Measurements from ENCODE around the gene DEFB110. TPM values are rescaled to one million over a fixed set of nuclear protein-coding genes. Genes with fewer than 3 reads are reported as not detected.

Gene DEFB110
- total RNA-seq, 1 experiment from 2014 or later: not detected

GRCh38 chr6:50025258-50025657, 3.5 kb upstream of the DEFB110 start:
- intact Hi-C loops (cut with micrococcal nuclease): no loop called here
- peak; percentile 90 for DNase-seq (ENCODE audit: unreplicated experiment)
- TF ChIP-seq CTCF (IDR thresholded peaks at IDR 0.05; ENCODE audit: unreplicated experiment): no peak
- Mint-ChIP-seq H3K4me1 (ENCODE audit: insufficient read depth, unreplicated experiment) (no peaks in the 10 kb centered on the region), H3K4me3 (ENCODE audit: unreplicated experiment) (no peak overlapping the region), H3K27me3 (ENCODE audit: insufficient read depth, unreplicated experiment) (no peaks in the 10 kb centered on the region), H3K27ac (ENCODE audit: low read depth, unreplicated experiment) (no peak overlapping the region), H3K9me3 (ENCODE audit: unreplicated experiment) (no peaks in the 10 kb centered on the region), H3K36me3 (ENCODE audit: insufficient read depth, unreplicated experiment) (no peaks in the 10 kb centered on the region)
- ChIA-PET CTCF (interaction anchor here (0.6 to 0.8 kb wide), 3 partner anchors 10 to 1166 kb away, joined by 3 read pairs; no protein-coding TSS in a partner anchor), POLR2A (no interaction called here)
- BruUV-seq (replicated peaks): no TSS peak

DNA sequence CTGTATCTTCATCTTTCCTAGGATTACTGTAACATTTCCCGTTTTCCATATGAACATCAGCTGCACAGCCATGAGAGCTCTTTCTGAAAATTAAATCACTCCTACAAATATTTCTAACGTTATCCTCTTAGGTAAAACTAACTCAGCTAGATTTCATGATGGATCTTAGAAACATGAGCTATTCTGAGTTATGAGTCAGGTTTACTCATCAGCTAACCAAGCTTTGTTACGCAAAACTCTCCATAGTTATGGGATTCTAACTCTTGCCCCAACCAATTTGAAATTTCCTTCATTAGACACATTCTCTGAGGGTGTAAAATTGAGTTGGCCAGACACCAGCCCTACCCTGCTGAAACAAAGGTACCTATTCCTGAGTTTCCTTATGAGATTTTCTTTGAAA, 14.0 kb downstream of the DEFB110 start:
- Mint-ChIP-seq H3K27ac (ENCODE audit: low read depth, unreplicated experiment) (no peak overlapping the region), H3K9me3 (ENCODE audit: unreplicated experiment) (no peaks in the 10 kb centered on the region), H3K27me3 (ENCODE audit: insufficient read depth, unreplicated experiment) (no peaks in the 10 kb centered on the region), H3K4me3 (ENCODE audit: unreplicated experiment) (no peak overlapping the region), H3K4me1 (ENCODE audit: insufficient read depth, unreplicated experiment) (peaks cover 10% of the 10 kb centered on the region), H3K36me3 (ENCODE audit: insufficient read depth, unreplicated experiment) (no peaks in the 10 kb centered on the region)
- no TSS peak for BruUV-seq (replicated peaks)
- intact Hi-C loops (cut with micrococcal nuclease): no loop called here
- no peak for TF ChIP-seq CTCF (IDR thresholded peaks at IDR 0.05; ENCODE audit: unreplicated experiment)
- CTCF ChIA-PET: no interaction called here
- POLR2A ChIA-PET: interaction anchor here (0.5 to 0.8 kb wide), 3 partner anchors 10 to 93 kb away, joined by 3 to 4 read pairs (median 3); no protein-coding TSS in a partner anchor
- DNase-seq (ENCODE audit: unreplicated experiment): peak; percentile 68

- Mint-ChIP-seq H3K36me3 (ENCODE audit: insufficient read depth, unreplicated experiment) (no peaks in the 10 kb centered on the region), H3K9me3 (ENCODE audit: unreplicated experiment) (no peaks in the 10 kb centered on the region), H3K27ac (ENCODE audit: low read depth, unreplicated experiment) (no peak overlapping the region), H3K4me1 (ENCODE audit: insufficient read depth, unreplicated experiment) (peaks cover 7% of the 10 kb centered on the region), H3K27me3 (ENCODE audit: insufficient read depth, unreplicated experiment) (peaks cover 12% of the 10 kb centered on the region), H3K4me3 (ENCODE audit: unreplicated experiment) (no peak overlapping the region)
- intact Hi-C loops (cut with micrococcal nuclease): no loop called here
- no peak for TF ChIP-seq CTCF (IDR thresholded peaks at IDR 0.05; ENCODE audit: unreplicated experiment)
- ChIA-PET POLR2A (no interaction called here), CTCF (no interaction called here)
- no TSS peak for BruUV-seq (replicated peaks)
- no peak for DNase-seq (ENCODE audit: unreplicated experiment)
Measured at GRCh38 chr6:50003139-50003538, 18.7 kb downstream of the DEFB110 start.

GRCh38 chr6:49995278-49995677, 26.5 kb downstream of the DEFB110 start:
- Mint-ChIP-seq H3K4me1 (ENCODE audit: insufficient read depth, unreplicated experiment) (no peaks in the 10 kb centered on the region), H3K36me3 (ENCODE audit: insufficient read depth, unreplicated experiment) (no peaks in the 10 kb centered on the region), H3K9me3 (ENCODE audit: unreplicated experiment) (no peaks in the 10 kb centered on the region), H3K27ac (ENCODE audit: low read depth, unreplicated experiment) (no peak overlapping the region), H3K4me3 (ENCODE audit: unreplicated experiment) (no peak overlapping the region), H3K27me3 (ENCODE audit: insufficient read depth, unreplicated experiment) (no peaks in the 10 kb centered on the region)
- ChIA-PET POLR2A (no interaction called here), CTCF (no interaction called here)
- intact Hi-C loops (cut with micrococcal nuclease): no loop called here
- BruUV-seq (replicated peaks): no TSS peak
- no peak for TF ChIP-seq CTCF (IDR thresholded peaks at IDR 0.05; ENCODE audit: unreplicated experiment)
- DNase-seq (ENCODE audit: unreplicated experiment): no peak
